HEK293 (cell line): ENCODE data around the gene DGKH.

Experiments
- BCL11A ChIP-seq: fragments of 450-650 bp; formaldehyde crosslinking; IDR thresholded peaks from 2 replicates; pipeline ENCODE4 v1.5.1; 2016; ENCODE audit warnings: low read depth, missing biosample characterization, missing genetic modification characterization
- CTCF ChIP-seq: fragments of 450-650 bp; formaldehyde crosslinking; IDR thresholded peaks from 2 replicates; pipeline ENCODE4 v1.5.1; 2016; ENCODE audit warnings: missing biosample characterization, missing genetic modification characterization
- KLF1 ChIP-seq: fragments of 450-650 bp; formaldehyde crosslinking; IDR thresholded peaks from 2 replicates; pipeline ENCODE4 v1.5.1; 2016; ENCODE audit warnings: missing biosample characterization, missing genetic modification characterization
- PBX3 ChIP-seq: sonication (generic); formaldehyde crosslinking; IDR thresholded peaks from 2 replicates; pipeline ENCODE4 v1.8.1; 2022; ENCODE audit warnings: mild to moderate bottlenecking, moderate library complexity, missing genetic modification reagents
- SETDB1 ChIP-seq: IDR thresholded peaks from one replicate; pipeline ENCODE4 v1.6.1; 2017; ENCODE audit warnings: mild to moderate bottlenecking, low read length, moderate library complexity, mixed read lengths; ENCODE audit not compliant: insufficient read length
- YY1 ChIP-seq: fragments of 450-650 bp; formaldehyde crosslinking; IDR thresholded peaks from 2 replicates; pipeline ENCODE4 v1.5.1; 2018; ENCODE audit warnings: missing biosample characterization, missing genetic modification characterization
- ZBTB17 ChIP-seq: fragments of 450-650 bp; formaldehyde crosslinking; IDR thresholded peaks from 2 replicates; pipeline ENCODE4 v1.5.1; 2016; ENCODE audit warnings: missing biosample characterization, missing genetic modification characterization
- ZBTB44 ChIP-seq: fragments of 450-650 bp; IDR thresholded peaks from 2 replicates; pipeline ENCODE4 v1.5.1; 2018; ENCODE audit warnings: missing biosample characterization, mild to moderate bottlenecking, missing genetic modification characterization
- ZBTB8A ChIP-seq: fragments of 450-650 bp; formaldehyde crosslinking; IDR thresholded peaks from 2 replicates; pipeline ENCODE4 v1.5.1; 2016; ENCODE audit warnings: missing biosample characterization, missing genetic modification characterization
- ZNF114 ChIP-seq: fragments of 450-650 bp; formaldehyde crosslinking; IDR thresholded peaks from 2 replicates; pipeline ENCODE4 v1.5.0; 2017; ENCODE audit warnings: missing biosample characterization, missing genetic modification characterization
- ZNF121 ChIP-seq: fragments of 450-650 bp; formaldehyde crosslinking; IDR thresholded peaks from 2 replicates; pipeline ENCODE4 v1.5.1; 2016; ENCODE audit warnings: missing biosample characterization, missing genetic modification characterization
- ZNF133 ChIP-seq: fragments of 450-650 bp; formaldehyde crosslinking; IDR thresholded peaks from 2 replicates; pipeline ENCODE4 v1.5.1; 2016; ENCODE audit warnings: missing biosample characterization, missing genetic modification characterization
- ZNF239 ChIP-seq: fragments of 450-650 bp; formaldehyde crosslinking; IDR thresholded peaks from 2 replicates; pipeline ENCODE4 v1.5.1; 2016; ENCODE audit warnings: missing biosample characterization, missing genetic modification characterization
- ZNF785 ChIP-seq: fragments of 450-650 bp; formaldehyde crosslinking; IDR thresholded peaks from 2 replicates; pipeline ENCODE4 v1.5.1; 2016; ENCODE audit warnings: missing biosample characterization, missing genetic modification characterization

GRCh38 chr13:42110410-42111155 is 62.1 kb downstream of the DGKH start:
- TF ChIP-seq ZNF114 (tag by site-specific recombination) (no peak), ZNF133 (tag by site-specific recombination) (no peak), CTCF (tag by site-specific recombination) (no peak), ZBTB17 (tag by site-specific recombination) (peak; percentile 42; the same call in 1 of the 2 replicates), ZNF785 (tag by site-specific recombination) (no peak), ZBTB8A (tag by site-specific recombination) (no peak), ZNF121 (tag by site-specific recombination) (no peak), ZBTB44 (tag by site-specific recombination) (no peak), PBX3 (CRISPR knock-in tag) (no peak), BCL11A (tag by site-specific recombination) (no peak), KLF1 (no peak), SETDB1 (no peak), YY1 (no peak), ZNF239 (no peak)
